HG03432 (cell line): Measurements from ENCODE around the gene ZNF891.

Experiments used
- ATAC-seq: cut with Tn5 transposase; IDR thresholded peaks from one replicate; pipeline ENCODE4 v1.9.1; 2021; ENCODE audit warnings: mild to moderate bottlenecking, moderate library complexity; ENCODE audit not compliant: unreplicated experiment

Gene ZNF891

DNA sequence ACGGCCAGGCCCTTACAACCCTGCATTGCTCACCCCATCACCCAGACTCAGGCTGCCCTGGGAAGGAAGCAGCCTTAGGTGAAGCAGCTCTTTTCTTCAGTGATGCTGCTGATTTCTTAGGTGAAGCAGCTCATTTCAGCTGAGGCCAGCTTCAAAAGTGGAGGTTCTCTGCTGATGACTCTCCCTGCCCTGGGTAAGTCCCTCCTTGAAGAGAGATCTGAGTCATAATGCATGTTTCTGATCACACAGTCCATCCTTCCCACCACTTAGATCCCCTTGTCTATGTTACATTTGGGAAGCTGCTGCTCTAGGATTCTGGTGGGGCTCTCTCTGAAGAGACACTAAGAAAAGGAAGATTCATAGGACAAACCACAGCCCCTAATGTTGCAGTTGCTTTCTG is 66.5 kb downstream of the ZNF891 start:
- no peak for ATAC-seq

DNA sequence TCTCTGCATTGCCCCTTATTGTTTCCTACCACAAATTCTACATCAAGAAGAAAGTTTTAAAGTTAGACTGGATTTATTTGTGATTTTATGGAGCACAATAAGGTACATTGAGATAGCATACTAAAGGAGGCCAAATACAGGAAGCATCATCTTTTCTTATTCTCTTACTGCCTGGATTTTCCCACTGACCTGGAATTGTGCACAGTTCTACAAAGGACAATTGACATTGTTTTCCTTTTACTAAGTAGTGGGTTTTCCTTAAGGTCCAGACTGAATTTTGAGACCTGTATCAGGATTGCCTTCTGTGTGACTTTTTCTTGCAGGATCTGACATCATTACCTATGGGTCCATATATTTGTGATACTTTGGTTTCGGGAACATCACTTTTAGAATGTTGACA is 68.1 kb downstream of the ZNF891 start:
- ATAC-seq = no peak

DNA sequence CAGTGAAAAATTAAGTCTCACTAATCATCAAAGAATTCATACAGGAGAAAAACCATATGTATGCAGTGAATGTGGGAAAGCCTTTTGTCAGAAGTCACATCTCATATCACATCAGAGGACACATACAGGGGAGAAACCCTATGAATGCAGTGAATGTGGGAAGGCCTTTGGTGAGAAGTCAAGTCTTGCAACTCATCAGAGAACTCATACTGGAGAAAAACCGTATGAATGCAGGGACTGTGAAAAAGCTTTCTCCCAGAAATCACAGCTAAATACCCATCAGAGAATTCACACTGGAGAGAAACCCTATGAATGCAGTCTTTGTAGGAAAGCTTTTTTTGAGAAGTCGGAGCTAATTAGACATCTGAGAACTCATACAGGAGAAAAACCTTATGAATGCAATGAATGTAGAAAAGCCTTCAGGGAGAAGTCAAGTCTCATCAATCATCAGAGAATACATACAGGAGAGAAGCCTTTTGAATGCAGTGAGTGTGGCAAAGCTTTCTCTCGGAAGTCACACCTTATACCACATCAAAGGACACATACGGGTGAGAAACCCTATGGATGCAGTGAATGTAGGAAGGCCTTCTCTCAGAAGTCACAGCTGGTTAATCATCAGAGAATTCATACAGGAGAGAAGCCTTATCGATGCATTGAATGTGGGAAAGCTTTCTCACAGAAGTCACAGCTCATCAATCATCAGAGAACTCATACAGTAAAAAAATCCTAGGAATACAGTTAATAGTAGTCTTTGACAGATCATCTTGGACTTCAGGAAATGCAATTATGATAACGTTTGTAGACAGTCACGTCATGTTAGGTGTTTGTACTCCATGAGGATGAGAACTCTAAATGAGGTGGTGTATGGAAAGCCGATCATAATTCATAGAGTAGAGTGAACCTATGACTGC is 71.6 kb downstream of the ZNF891 start:
- no peak for ATAC-seq

DNA sequence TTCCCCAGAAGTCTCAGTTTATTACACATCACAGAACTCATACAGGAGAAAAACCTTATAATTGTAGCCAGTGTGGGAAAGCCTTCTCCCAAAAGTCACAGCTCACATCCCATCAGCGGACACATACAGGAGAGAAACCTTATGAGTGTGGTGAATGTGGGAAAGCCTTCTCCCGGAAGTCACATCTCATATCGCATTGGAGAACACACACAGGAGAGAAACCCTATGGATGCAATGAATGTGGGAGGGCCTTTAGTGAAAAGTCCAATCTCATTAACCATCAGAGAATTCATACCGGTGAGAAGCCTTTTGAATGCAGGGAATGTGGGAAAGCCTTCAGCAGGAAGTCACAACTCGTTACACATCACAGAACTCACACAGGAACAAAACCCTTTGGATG is 72.6 kb downstream of the ZNF891 start:
- no peak for ATAC-seq
